ENCODE data around the gene PRDM8. TPM values are rescaled to one million over a fixed set of nuclear protein-coding genes. Genes with fewer than 3 reads are reported as not detected.

Gene PRDM8
- total RNA-seq, 1 donor from 2014 or later = 1.6 TPM

DNA sequence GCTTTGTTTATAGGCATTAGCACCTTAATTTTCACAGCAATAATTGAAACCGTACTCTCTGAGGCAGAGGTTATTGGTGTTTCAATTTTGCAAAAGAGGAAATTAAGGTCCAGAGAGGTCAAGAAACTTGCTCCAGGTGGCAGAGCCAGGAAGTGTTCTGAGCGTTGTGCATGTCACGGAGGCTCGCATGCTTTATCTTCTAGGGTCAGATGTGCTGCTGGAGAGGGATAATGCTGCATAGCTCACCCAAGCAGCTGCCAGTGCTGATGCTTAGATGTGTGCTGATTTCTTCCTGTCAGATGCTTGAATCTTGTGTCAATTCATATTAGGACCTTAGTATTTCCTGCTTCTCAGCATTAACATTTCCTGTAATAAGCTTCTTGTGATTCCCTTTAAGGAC, 56.2 kb downstream of the PRDM8 start:
- no peaks in the 10 kb centered on the region for H3K4me1 ChIP-seq
- DNase-seq = no peak
- no peaks in the 10 kb centered on the region for H3K36me3 ChIP-seq
- TF ChIP-seq, protein P1, sequence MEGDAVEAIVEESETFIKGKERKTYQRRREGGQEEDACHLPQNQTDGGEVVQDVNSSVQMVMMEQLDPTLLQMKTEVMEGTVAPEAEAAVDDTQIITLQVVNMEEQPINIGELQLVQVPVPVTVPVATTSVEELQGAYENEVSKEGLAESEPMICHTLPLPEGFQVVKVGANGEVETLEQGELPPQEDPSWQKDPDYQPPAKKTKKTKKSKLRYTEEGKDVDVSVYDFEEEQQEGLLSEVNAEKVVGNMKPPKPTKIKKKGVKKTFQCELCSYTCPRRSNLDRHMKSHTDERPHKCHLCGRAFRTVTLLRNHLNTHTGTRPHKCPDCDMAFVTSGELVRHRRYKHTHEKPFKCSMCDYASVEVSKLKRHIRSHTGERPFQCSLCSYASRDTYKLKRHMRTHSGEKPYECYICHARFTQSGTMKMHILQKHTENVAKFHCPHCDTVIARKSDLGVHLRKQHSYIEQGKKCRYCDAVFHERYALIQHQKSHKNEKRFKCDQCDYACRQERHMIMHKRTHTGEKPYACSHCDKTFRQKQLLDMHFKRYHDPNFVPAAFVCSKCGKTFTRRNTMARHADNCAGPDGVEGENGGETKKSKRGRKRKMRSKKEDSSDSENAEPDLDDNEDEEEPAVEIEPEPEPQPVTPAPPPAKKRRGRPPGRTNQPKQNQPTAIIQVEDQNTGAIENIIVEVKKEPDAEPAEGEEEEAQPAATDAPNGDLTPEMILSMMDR (IDR thresholded peaks at IDR 0.05) = no peak
- ATAC-seq = no peak
- no peaks in the 10 kb centered on the region for H3K27me3 ChIP-seq (ENCODE audit: low read depth)
- H3K9me3 ChIP-seq = no peaks in the 10 kb centered on the region
- no peak overlapping the region for H3K4me3 ChIP-seq
- intact Hi-C loops (cut with DNase I) = no loop called here
- H3K27ac ChIP-seq = no peak overlapping the region

Other genes starting within 250 kb of the PRDM8 start
- 62.8 TPM for gene ANTXR2, start 124.3 kb upstream of the PRDM8 start, total RNA-seq
- not detected for gene FGF5, start 69.2 kb downstream of the PRDM8 start, total RNA-seq
- 5.1 TPM for gene CFAP299, start 138.2 kb downstream of the PRDM8 start, total RNA-seq

Measured in lower lobe of right lung (tissue), 2 donors.